GM19240 (cell line): ENCODE results near the gene TRAPPC4.
"Not testable (repeated sequence)": the region's sequence is repeated elsewhere in the genome, so short reads cannot be mapped to it uniquely, and the experiment has no call there.

Experiments
- DNase-seq: peaks from one replicate; pipeline ENCODE4 v3.0.0; 2011; ENCODE audit warnings: low spot score; ENCODE audit not compliant: insufficient read length

TRAPPC4 gene

GRCh38 chr11:119012629-119013170, 5.9 kb upstream of the TRAPPC4 start:
- DNase-seq: no peak

GRCh38 chr11:119014209-119014924, 4.2 kb upstream of the TRAPPC4 start:
- DNase-seq: no peak

- no peak for DNase-seq
Observed at GRCh38 chr11:119015054-119015611, 3.4 kb upstream of the TRAPPC4 start.

- no peak for DNase-seq
Observed at GRCh38 chr11:119016216-119017009, 2.2 kb upstream of the TRAPPC4 start.

- DNase-seq: not testable (repeated sequence)
Observed at GRCh38 chr11:119017377-119017776, 1.2 kb upstream of the TRAPPC4 start.

GRCh38 chr11:119019996-119020395, 1.4 kb downstream of the TRAPPC4 start:
- no peak for DNase-seq

GRCh38 chr11:119021631-119022030, 3.1 kb downstream of the TRAPPC4 start:
- no peak for DNase-seq

- no peak for DNase-seq
Observed at GRCh38 chr11:119023741-119024140, 5.2 kb downstream of the TRAPPC4 start.

GRCh38 chr11:119024430-119025098, 6.0 kb downstream of the TRAPPC4 start:
- DNase-seq: no peak

- DNase-seq: no peak
Observed at GRCh38 chr11:119025099-119025473, 6.5 kb downstream of the TRAPPC4 start.

GRCh38 chr11:119025541-119025940, 7.0 kb downstream of the TRAPPC4 start:
- no peak for DNase-seq

- no peak for DNase-seq
Observed at GRCh38 chr11:119025978-119026766, 7.6 kb downstream of the TRAPPC4 start.

- DNase-seq: no peak
Observed at GRCh38 chr11:119026970-119027369, 8.4 kb downstream of the TRAPPC4 start.

- DNase-seq: no peak
Observed at GRCh38 chr11:119027561-119028345, 9.2 kb downstream of the TRAPPC4 start.

GRCh38 chr11:119028346-119029068, 9.9 kb downstream of the TRAPPC4 start:
- no peak for DNase-seq

GRCh38 chr11:119029069-119029339, 10.4 kb downstream of the TRAPPC4 start:
- no peak for DNase-seq

- no peak for DNase-seq
Observed at GRCh38 chr11:119029340-119030028, 10.9 kb downstream of the TRAPPC4 start.

- no peak for DNase-seq
Observed at GRCh38 chr11:119030029-119030328, 11.4 kb downstream of the TRAPPC4 start.

- peak; percentile 91 for DNase-seq
Observed at GRCh38 chr11:119030329-119031047, 11.9 kb downstream of the TRAPPC4 start, which contains the start of gene SLC37A4. SLC37A4 (minus strand) TSS chr11:119030877.
